Ishikawa (cell line): ENCODE measurements around the gene SLC9A9.
A peak's percentile ranks its signal among the peaks of the same experiment; 100 is the strongest.

Experiments
- CEBPB ChIP-seq: IDR thresholded peaks from 2 replicates; pipeline ENCODE4 v1.6.1; 2012
- CREB1 ChIP-seq: IDR thresholded peaks from 2 replicates; pipeline ENCODE4 v1.6.1; 2012; ENCODE audit warnings: low read depth
- EP300 ChIP-seq: IDR thresholded peaks from 2 replicates; pipeline ENCODE4 v1.6.1; 2012; ENCODE audit warnings: borderline replicate concordance
- FOXM1 ChIP-seq: IDR thresholded peaks from 2 replicates; pipeline ENCODE4 v1.6.1; 2012; ENCODE audit warnings: low read depth, borderline replicate concordance
- NFIC ChIP-seq: IDR thresholded peaks from 2 replicates; pipeline ENCODE4 v1.6.1; 2012
- RAD21 ChIP-seq: IDR thresholded peaks from 2 replicates; pipeline ENCODE4 v1.6.1; 2012; ENCODE audit warnings: low read depth
- TAF1 ChIP-seq: IDR thresholded peaks from 2 replicates; pipeline ENCODE4 v1.6.1; 2012; ENCODE audit warnings: low read depth, mild to moderate bottlenecking
- TCF12 ChIP-seq: IDR thresholded peaks from 2 replicates; pipeline ENCODE4 v1.6.1; 2012; ENCODE audit warnings: low read depth
- TEAD4 ChIP-seq: IDR thresholded peaks from 2 replicates; pipeline ENCODE4 v1.6.1; 2012
- YY1 ChIP-seq: IDR thresholded peaks from 2 replicates; pipeline ENCODE4 v1.6.1; 2012; ENCODE audit warnings: low read depth
- ZBTB7A ChIP-seq: IDR thresholded peaks from 2 replicates; pipeline ENCODE4 v1.6.1; 2012; ENCODE audit warnings: low read depth
- TF ChIP-seq, protein P1 (sequence below): IDR thresholded peaks from 2 replicates; pipeline ENCODE4 v1.6.1; 2012; ENCODE audit warnings: low read depth, mild to moderate bottlenecking
- TF ChIP-seq, protein P2 (sequence below): IDR thresholded peaks from 2 replicates; pipeline ENCODE4 v1.6.1; 2012

DNA sequence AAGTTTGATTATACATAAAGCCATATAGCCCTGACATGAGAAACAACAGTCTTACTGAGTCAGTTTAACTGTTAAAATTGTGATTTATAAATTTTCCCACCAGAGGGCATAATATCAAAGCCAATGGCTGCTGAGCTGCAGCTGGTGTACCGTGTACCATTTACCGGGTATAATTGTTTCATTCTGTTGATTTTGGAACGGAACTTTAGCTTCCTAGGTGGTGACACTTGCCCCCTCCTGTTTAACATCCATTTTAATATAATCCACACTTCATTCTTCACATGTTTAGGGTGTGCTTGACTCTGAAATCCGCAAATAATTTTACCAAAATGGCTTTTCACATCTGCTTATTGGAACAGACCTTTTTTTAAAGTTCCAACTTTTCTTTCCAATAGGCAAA is 72.8 kb downstream of the SLC9A9 start:
- TF ChIP-seq, protein P1, sequence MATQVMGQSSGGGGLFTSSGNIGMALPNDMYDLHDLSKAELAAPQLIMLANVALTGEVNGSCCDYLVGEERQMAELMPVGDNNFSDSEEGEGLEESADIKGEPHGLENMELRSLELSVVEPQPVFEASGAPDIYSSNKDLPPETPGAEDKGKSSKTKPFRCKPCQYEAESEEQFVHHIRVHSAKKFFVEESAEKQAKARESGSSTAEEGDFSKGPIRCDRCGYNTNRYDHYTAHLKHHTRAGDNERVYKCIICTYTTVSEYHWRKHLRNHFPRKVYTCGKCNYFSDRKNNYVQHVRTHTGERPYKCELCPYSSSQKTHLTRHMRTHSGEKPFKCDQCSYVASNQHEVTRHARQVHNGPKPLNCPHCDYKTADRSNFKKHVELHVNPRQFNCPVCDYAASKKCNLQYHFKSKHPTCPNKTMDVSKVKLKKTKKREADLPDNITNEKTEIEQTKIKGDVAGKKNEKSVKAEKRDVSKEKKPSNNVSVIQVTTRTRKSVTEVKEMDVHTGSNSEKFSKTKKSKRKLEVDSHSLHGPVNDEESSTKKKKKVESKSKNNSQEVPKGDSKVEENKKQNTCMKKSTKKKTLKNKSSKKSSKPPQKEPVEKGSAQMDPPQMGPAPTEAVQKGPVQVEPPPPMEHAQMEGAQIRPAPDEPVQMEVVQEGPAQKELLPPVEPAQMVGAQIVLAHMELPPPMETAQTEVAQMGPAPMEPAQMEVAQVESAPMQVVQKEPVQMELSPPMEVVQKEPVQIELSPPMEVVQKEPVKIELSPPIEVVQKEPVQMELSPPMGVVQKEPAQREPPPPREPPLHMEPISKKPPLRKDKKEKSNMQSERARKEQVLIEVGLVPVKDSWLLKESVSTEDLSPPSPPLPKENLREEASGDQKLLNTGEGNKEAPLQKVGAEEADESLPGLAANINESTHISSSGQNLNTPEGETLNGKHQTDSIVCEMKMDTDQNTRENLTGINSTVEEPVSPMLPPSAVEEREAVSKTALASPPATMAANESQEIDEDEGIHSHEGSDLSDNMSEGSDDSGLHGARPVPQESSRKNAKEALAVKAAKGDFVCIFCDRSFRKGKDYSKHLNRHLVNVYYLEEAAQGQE = no peak
- no peak for TF ChIP-seq EP300
- TF ChIP-seq TAF1 = no peak
- no peak for TF ChIP-seq FOXM1
- no peak for TF ChIP-seq TCF12
- no peak for TF ChIP-seq TEAD4
- no peak for TF ChIP-seq CREB1
- no peak for TF ChIP-seq ZBTB7A
- TF ChIP-seq CEBPB = no peak
- TF ChIP-seq, protein P2, sequence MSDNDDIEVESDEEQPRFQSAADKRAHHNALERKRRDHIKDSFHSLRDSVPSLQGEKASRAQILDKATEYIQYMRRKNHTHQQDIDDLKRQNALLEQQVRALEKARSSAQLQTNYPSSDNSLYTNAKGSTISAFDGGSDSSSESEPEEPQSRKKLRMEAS = no peak
- peak; percentile 74 for TF ChIP-seq RAD21
- no peak for TF ChIP-seq NFIC
- TF ChIP-seq YY1 = no peak
